ENCODE results near the gene PSMD9. TPM values are rescaled to one million over a fixed set of nuclear protein-coding genes. Genes with fewer than 3 reads are reported as not detected.
"Not testable (repeated sequence)": the region's sequence is repeated elsewhere in the genome, so short reads cannot be mapped to it uniquely, and the experiment has no call there.

PSMD9 gene
- total RNA-seq, 4 donors from 2014 or later, result 44.7 to 102 (median 68.4) TPM

DNA sequence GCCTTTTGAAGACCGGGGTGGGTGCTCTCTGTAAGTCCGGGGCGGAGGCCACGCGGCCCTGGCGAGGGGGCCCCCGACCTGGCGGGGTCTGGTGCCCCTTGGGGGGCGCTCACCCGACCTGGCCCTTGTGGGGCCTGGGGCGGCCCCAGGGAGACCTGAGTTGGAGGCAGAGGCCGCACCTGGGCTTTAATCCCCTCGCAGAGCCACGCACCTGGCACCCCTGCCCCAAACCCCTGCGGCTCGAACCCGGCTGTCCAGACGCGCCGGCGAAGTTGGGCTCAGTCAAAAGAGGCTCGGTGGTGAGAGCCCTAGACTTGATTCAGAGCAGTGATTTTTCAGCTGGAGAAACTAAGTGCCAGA is 30.1 kb downstream of the PSMD9 start:
- peaks cover 11% of the 10 kb centered on the region for H3K4me1 ChIP-seq
- TF ChIP-seq EP300 (IDR thresholded peaks at IDR 0.05), result no peak
- TF ChIP-seq, protein P1, sequence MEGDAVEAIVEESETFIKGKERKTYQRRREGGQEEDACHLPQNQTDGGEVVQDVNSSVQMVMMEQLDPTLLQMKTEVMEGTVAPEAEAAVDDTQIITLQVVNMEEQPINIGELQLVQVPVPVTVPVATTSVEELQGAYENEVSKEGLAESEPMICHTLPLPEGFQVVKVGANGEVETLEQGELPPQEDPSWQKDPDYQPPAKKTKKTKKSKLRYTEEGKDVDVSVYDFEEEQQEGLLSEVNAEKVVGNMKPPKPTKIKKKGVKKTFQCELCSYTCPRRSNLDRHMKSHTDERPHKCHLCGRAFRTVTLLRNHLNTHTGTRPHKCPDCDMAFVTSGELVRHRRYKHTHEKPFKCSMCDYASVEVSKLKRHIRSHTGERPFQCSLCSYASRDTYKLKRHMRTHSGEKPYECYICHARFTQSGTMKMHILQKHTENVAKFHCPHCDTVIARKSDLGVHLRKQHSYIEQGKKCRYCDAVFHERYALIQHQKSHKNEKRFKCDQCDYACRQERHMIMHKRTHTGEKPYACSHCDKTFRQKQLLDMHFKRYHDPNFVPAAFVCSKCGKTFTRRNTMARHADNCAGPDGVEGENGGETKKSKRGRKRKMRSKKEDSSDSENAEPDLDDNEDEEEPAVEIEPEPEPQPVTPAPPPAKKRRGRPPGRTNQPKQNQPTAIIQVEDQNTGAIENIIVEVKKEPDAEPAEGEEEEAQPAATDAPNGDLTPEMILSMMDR (IDR thresholded peaks at IDR 0.05), result no peak
- TF ChIP-seq POLR2A (IDR thresholded peaks at IDR 0.05), result no peak
- TF ChIP-seq POLR2AphosphoS5 (IDR thresholded peaks at IDR 0.05), result no peak

DNA sequence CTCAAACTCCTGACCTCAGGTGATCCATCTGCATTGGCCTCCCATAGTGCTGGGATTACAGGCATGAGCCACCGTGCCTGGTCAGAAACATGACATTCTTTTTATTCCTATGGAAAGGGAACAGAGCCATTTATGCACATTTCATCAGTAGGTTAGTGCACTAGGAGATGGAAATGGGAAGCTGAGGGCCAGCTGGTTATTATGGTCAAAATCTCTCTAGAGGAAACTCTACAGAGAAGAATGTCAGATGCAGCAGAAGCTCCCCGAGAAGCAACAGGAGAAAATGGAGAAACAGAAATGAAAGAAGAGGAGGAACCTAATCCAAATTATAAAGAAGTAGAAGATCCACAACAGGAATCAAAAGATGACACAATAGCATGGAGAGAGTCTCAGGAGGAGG is 32.5 kb downstream of the PSMD9 start:
- Histone ChIP-seq H3K36me3 (peaks cover 17% of the 10 kb centered on the region), H3K4me3 (no peak overlapping the region), H3K9me3 (no peaks in the 10 kb centered on the region), H3K27ac (no peak overlapping the region), H3K4me1 (peaks cover 25% of the 10 kb centered on the region), H3K27me3 (no peaks in the 10 kb centered on the region)
- no peak for DNase-seq (ENCODE audit: low spot score in 2 of 2)
- WGBS, result 74% methylated on average over 2 of the region's 2 CpGs
- TF ChIP-seq, protein P1 (IDR thresholded peaks at IDR 0.05), result no peak
- TF ChIP-seq POLR2A (IDR thresholded peaks at IDR 0.05), result no peak
- TF ChIP-seq EP300 (IDR thresholded peaks at IDR 0.05), result no peak
- no peak for TF ChIP-seq POLR2AphosphoS5 (IDR thresholded peaks at IDR 0.05)

More for the DNA sequence above, 30.1 kb downstream of the PSMD9 start:
- H3K27me3 ChIP-seq, result no peaks in the 10 kb centered on the region
- no peak for DNase-seq (ENCODE audit: low spot score in 2 of 2)
- H3K27ac ChIP-seq, result no peak overlapping the region
- H3K36me3 ChIP-seq, result peaks cover 39% of the 10 kb centered on the region
- H3K4me3 ChIP-seq, result peak overlapping the region; percentile 43
- H3K9me3 ChIP-seq, result no peaks in the 10 kb centered on the region
- 26% methylated on average over 10 of the region's 22 CpGs for WGBS

DNA sequence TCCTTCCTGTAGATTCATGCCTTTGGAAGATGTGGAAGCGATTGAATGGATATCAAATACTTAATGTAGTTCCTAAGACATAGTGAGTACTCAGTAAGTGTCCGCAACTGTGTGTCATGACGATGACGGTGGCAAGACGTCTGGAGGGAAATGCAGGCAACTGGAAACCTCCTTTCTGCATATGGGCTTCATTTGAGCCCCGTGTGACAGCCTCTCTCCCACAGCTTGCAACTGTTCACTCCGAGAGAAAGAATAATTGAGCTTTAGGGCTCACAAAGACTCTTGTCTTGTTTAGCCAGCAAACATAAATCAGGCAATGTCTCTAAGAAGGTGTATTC is 36.7 kb downstream of the PSMD9 start:
- Histone ChIP-seq H3K27me3 (no peaks in the 10 kb centered on the region), H3K4me3 (no peak overlapping the region), H3K27ac (peak overlapping the region; percentile 58), H3K4me1 (peaks cover 20% of the 10 kb centered on the region), H3K9me3 (no peaks in the 10 kb centered on the region), H3K36me3 (no peaks in the 10 kb centered on the region)
- 30% methylated on average over 7 of the region's 7 CpGs for WGBS
- no peak for DNase-seq (ENCODE audit: low spot score in 2 of 2)
- no peak for TF ChIP-seq POLR2AphosphoS5 (IDR thresholded peaks at IDR 0.05)
- no peak for TF ChIP-seq EP300 (IDR thresholded peaks at IDR 0.05)
- TF ChIP-seq, protein P1 (IDR thresholded peaks at IDR 0.05), result no peak
- no peak for TF ChIP-seq POLR2A (IDR thresholded peaks at IDR 0.05)

DNA sequence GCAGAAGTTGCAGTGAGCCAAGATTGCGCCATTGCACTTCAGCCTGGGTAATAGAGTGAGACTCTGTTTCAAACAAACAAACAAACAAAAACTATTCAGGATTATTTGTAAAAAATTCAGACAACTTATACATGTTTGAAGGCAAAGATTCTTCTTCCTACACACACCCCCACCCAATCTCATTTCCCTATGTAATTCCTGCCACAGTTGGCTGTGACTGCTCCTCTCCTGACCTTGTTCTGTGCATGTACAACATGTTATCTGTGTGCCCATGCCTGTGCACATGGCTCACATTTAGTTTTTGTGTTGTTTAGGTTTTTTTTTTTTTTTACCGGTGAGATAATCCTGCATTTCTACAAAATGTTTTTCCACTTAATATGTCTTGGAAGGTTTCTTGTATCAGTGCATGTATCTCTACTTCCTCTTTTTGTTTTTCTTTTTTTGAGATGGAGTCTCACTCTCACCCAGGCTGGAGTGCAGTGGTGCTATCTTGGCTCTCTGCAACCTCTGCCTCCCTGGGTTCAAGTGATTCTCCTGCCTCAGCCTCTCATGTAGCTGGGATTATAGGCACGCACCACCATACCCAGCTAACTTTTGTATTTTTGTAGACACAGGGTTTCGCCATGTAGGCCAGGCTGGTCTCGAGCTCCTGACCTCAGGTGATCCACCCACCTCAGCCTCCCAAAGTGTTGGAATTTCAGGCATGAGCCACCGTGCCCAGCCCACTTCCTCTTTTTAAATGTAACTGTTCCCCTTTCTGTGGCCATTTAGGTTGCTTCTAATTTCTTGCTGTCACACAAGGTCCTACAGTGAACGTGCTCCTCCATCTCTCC is 38.5 kb downstream of the PSMD9 start:
- H3K4me1 ChIP-seq, result peaks cover 20% of the 10 kb centered on the region
- DNase-seq (ENCODE audit: low spot score in 2 of 2), result no peak
- no peak for TF ChIP-seq POLR2A (IDR thresholded peaks at IDR 0.05)
- TF ChIP-seq EP300 (IDR thresholded peaks at IDR 0.05), result no peak
- H3K4me3 ChIP-seq, result no peak overlapping the region
- no peaks in the 10 kb centered on the region for H3K36me3 ChIP-seq
- no peaks in the 10 kb centered on the region for H3K27me3 ChIP-seq
- 68% methylated on average over 7 of the region's 7 CpGs for WGBS
- H3K27ac ChIP-seq, result no peak overlapping the region
- no peaks in the 10 kb centered on the region for H3K9me3 ChIP-seq

DNA sequence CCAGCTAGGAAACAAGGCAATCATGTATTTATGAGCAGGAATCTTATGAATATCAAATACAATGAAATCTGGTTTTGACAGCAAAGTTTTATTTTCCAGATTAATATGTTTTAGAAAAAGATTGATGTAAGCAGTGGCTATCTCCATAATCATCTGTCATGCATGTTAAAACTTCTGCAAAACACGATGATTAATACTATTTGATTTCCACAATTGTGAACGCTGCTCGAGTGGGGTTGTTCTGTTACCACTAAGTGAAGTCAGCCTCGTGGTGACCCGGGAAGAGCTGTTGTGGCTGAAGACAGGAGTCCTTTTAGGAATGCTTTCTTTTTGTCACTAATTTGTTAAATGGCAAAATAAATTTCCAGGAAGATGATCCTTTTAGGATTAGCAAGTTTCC is 39.2 kb downstream of the PSMD9 start:
- Histone ChIP-seq H3K9me3 (no peaks in the 10 kb centered on the region), H3K4me3 (no peak overlapping the region), H3K36me3 (no peaks in the 10 kb centered on the region), H3K27ac (no peak overlapping the region), H3K27me3 (no peaks in the 10 kb centered on the region), H3K4me1 (peaks cover 20% of the 10 kb centered on the region)
- WGBS, result 22% methylated on average over 5 of the region's 5 CpGs
- TF ChIP-seq POLR2A (IDR thresholded peaks at IDR 0.05) (no peak), EP300 (IDR thresholded peaks at IDR 0.05) (no peak), POLR2AphosphoS5 (IDR thresholded peaks at IDR 0.05) (no peak)
- TF ChIP-seq, protein P1 (IDR thresholded peaks at IDR 0.05), result no peak
- DNase-seq (ENCODE audit: low spot score in 2 of 2), result no peak

DNA sequence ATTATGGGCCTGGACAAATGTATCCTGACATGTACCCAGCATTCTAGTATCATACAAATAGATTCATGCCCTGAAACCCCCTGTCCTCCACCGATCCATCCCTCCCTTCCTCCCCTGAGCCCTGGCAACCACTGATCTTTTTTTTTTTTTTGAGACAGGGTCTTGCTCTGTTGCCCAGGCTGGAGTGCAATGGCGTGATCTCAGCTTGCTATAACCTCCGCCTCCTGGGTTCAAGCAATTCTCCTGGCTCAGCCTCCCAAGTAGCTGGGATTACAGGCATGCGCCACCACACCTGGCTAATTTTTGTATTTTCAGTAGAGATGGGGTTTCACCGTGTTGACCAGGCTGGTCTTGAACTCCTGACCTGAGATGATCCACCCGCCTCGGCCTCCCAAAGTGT is 41.0 kb downstream of the PSMD9 start:
- H3K27ac ChIP-seq, H3K9me3 ChIP-seq, H3K4me3 ChIP-seq, H3K36me3 ChIP-seq, H3K27me3 ChIP-seq: not testable (repeated sequence)
- peaks cover 18% of the 10 kb centered on the region for H3K4me1 ChIP-seq
- WGBS, result 97% methylated on average over 7 of the region's 7 CpGs
- DNase-seq (ENCODE audit: low spot score in 2 of 2), result peak in 1 of 2 donors; percentile 25
